GM19452 (cell line): ENCODE results near the gene SGCG.
"Not testable (repeated sequence)": the region's sequence is repeated elsewhere in the genome, so short reads cannot be mapped to it uniquely, and the experiment has no call there.

Experiments
- ATAC-seq: cut with Tn5 transposase; IDR thresholded peaks from one replicate; pipeline ENCODE4 v1.9.1; 2021; ENCODE audit not compliant: unreplicated experiment

Gene SGCG

DNA sequence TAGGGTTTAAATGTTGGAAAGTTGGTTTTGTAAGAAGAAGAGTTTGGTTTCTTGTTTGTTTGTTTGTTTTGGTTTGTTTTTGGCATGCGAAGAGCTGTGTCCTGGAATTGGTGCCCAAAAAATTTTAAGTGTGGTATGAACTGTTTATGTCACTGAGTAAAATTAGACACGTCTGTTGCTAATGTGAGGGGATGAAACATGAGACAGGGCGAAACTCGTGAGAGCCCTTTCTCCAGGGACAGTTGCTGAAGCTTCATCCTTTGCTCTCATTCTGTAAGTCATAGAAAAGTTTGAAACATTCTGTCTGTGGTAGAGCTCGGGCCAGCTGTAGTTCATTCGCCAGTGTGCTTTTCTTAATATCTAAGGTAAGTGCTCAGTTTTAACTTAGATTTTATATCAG lies at the start of gene SGCG:
Gene SGCG (plus strand): TSS at position 269 of the 400 bp plus-strand sequence. CDS start 22,716 bp downstream, outside the sequence.
- ATAC-seq = no peak

DNA sequence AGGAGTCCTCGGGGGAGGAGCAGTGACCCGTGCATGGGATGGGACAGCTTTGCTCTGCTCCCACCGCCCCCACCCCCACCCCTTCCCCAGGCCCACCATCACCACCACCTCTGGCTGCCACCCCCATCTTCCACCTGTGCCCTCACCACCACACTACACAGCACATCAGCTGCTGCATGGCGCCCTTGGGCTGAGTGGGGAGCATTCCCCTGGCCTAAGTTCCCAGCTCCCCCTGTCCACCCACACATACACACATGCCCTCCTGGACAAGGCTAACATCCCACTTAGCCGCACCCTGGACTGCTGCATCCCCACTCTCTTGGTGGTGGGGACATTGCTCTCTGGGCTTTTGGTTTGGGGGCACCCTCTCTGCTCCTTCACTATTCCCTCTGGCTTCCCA lies 46.2 kb upstream of the SGCG start:
- no peak for ATAC-seq

DNA sequence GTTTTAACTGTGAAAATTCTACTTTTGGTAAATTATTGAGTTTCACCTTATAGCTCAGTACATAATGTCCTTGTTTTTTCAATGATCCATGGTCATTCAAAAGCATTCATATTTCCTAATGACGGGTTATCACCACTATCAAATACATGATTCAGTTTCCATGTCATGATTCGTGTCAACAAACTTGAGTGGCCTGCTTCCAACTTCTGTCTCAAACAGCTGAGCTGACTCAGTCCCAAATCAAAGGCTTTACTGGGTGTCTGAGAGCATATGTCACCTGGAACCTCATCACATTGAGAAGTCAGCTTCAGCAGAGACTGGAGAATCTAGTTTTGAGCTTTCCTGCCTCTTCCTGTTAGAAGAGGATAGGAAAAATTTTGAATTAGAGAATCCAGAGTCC lies 40.3 kb upstream of the SGCG start:
- no peak for ATAC-seq

GRCh38 chr13:23141964-23142363 lies 38.8 kb upstream of the SGCG start:
- no peak for ATAC-seq

DNA sequence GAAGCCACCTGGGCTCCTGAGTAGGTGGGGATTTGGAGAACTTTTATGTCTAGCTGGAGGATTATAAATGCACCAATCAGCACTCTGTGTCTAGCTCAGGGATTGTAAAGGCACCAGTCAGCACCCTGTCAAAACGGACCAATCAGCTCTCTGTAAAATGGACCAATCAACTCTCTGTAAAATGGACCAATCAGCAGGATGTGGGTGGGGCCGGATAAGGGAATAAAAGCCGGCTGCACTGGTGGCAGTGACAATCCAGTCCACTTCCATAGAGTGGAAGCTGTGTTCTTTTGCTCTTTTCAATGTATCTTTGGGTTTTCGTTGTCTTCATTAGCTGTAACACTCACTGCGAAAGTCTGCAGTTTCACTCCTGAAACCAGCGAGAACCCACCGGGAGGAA lies 38.2 kb upstream of the SGCG start:
- not testable (repeated sequence) for ATAC-seq

GRCh38 chr13:23144431-23144830 lies 36.3 kb upstream of the SGCG start:
- ATAC-seq = no peak

- ATAC-seq = no peak
Measured at GRCh38 chr13:23146006-23146405, 34.8 kb upstream of the SGCG start.

DNA sequence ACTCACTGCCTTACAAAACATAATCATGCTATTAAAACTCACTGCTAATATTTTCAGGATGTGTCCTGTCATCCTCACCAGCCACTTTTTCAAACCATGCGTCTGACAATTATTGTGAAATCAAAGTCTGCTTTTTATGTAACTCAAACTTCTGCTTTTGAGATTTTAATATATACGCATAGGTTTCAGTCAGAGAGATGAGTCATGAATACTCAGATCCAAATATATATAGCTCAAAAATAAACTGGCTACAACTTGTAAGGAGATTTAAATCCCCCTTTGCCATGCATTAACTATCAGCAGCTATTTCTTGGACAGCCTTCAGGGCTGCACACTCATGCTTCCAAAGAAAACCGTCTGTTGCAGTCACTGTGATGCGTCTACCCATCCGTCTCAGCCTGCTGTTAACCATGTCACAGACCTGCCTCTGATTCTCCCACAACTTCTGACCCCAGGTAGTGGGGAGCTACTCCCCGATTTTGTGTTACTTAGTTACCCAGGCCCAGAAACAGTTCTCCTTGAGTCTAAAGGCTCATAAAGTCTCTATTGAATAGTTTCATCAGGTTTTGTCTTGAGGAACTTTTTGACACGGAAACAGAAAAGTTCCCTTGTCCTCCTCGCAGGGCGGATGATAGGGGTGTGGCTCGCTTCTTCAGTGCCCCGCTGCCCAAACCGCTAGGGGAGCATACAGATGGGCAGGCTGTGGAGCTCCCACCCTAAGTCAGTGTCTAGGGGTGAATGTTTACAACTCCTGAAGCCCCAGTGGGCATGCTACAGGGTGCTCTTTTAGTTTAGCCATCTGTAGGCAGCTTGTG lies 33.8 kb upstream of the SGCG start:
- ATAC-seq = no peak

- ATAC-seq = no peak
Measured at GRCh38 chr13:23147827-23148226, 33.0 kb upstream of the SGCG start.

- no peak for ATAC-seq
Measured at GRCh38 chr13:23157781-23158180, 23.0 kb upstream of the SGCG start.

DNA sequence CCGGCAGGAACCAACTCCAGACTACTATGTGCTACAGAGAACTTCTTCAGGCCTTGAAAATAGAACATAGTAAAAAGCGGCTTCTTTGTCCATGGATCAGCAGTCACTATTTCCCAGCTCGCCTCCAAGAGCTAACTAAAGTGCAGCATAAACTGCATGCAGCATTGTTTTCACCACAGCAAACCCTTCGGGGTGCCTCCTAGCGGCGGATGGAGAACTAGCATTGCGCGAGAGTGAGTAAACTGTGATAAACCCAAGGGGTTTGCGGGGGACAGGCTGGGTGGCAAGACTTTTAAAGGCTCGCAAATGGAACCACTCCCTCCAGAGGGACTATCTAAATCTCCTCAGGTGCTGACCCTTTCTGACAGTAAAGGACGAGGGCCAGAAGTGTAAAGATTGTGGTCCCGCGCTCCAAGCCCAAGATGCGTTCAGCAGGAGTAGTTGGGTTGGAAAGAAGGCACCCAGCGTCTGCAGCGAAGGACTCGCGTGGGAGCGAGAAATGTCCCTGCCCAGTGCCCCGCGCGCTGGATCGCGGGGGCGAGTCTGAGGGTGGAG lies 21.5 kb upstream of the SGCG start:
- no peak for ATAC-seq

- ATAC-seq = no peak
Measured at GRCh38 chr13:23159760-23160637, 20.8 kb upstream of the SGCG start.

DNA sequence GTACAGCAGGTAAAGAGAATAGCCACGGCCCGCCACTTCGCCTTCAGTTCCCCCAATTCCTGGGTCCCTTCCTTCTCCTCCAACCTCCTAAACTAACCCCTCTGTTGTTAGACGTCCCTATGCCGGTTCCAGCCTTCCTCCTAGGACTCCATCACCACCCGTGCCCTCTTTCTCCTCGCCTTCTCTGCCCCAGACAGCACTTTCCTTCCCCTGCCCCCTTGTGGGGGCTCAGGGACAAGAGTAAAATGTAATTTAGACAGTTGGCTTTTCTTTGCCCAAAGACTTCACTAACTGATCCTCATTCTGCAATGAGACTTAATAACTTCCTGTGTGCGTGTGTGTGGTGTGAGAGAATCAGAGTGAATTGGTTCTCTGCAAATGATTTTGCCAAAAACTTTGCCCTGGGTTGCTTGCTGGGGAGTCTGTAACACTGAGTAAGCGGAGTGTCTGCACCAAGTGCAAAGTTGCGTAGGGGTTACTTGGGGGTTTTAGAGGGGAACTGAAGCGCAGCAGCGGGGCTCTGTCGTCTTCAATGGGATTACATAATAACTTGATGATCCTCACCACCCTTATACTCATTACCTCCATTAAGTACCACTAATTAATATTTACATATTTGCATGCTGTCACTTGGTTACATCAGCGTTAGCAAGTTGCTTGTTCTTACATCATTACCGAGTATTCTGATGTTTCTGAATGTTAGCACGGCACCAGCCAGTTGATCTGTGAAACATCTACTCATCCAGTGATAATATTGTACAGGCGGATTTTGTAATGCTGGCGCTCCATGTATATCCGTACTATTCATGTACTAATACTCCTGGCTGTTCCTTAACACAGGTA lies 19.9 kb upstream of the SGCG start:
- no peak for ATAC-seq

GRCh38 chr13:23161481-23161825 lies 19.3 kb upstream of the SGCG start:
- no peak for ATAC-seq

- ATAC-seq = no peak
Measured at GRCh38 chr13:23175920-23176319, 4.9 kb upstream of the SGCG start.

GRCh38 chr13:23182142-23182541 lies 1.4 kb downstream of the SGCG start:
- ATAC-seq = no peak

DNA sequence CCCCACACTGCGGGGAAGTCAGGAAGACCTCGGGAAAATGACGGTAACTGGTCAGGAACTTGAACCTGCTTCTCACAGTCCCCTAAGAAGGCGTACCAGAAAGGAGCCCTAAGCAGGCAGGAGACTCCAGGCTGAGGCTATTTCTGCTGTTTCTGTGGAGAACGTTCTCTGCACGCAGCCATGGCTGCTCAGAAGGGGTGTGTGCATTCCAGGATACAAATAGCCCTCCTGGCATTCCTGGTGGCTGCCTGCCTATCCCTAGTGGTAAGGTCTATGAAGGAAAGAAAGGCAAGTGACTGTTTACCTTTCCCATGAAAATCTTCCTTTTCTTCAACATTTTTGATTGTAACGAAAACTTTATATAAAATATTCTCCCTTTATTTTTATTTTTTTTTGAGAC lies 2.5 kb downstream of the SGCG start:
- no peak for ATAC-seq

DNA sequence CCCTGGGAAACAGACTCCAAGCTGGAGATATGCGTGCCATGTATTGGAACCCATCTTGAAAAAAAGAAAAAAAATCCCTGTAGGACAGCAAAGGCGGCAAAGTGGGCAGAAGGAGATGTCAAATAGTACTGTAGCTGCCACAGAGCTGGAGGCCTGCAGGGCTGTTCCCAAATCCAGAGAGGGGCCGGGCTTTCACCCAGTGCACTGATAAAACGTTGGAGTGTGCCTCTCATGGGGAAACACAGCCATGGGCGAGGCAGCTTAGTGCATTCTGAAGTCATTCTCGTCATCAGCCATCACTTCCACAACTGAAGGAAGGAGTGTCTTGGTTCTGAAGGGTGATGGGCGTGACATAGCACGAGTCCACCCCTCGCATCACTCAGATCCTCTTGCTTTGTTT lies 4.8 kb downstream of the SGCG start:
- ATAC-seq = no peak

GRCh38 chr13:23201870-23202269 lies 21.1 kb downstream of the SGCG start:
- ATAC-seq = no peak

GRCh38 chr13:23202383-23202782 lies 21.6 kb downstream of the SGCG start:
- no peak for ATAC-seq

DNA sequence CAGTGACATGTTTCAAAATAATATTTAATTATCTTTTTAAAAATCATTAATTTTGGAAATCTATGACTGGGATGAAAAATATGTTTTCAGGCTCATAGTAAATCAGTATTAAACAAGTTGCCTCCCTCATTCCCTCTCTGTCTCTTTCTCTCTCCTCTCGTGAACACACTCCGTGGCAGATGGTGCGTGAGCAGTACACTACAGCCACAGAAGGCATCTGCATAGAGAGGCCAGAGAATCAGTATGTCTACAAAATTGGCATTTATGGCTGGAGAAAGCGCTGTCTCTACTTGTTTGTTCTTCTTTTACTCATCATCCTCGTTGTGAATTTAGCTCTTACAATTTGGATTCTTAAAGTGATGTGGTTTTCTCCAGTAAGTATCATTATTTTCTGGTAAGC lies 22.7 kb downstream of the SGCG start:
- no peak for ATAC-seq
